Uterus (tissue), 4 donors: ENCODE results near the gene SSNA1. TPM values are rescaled to one million over a fixed set of nuclear protein-coding genes. Genes with fewer than 3 reads are reported as not detected.

Experiments
- DNase-seq, 2 donors: peaks; one replicate each; pipeline ENCODE4 v3.0.0-alpha.2; 2019 to 2020
- H3K27ac ChIP-seq, 2 donors: fragments of 200-600 bp; sonication (generic); 1 replicate in 1 of 2; 2 replicates in 1 of 2; pipeline ENCODE4 v1.5.1; 2016 to 2018
- H3K27me3 ChIP-seq, 2 donors: fragments of 200-600 bp; sonication (generic); one replicate each; pipeline ENCODE4 v1.5.1; 2018 to 2019; ENCODE audit warnings: control low read depth in 1 of 2
- H3K36me3 ChIP-seq, 2 donors: fragments of 200-600 bp; sonication (generic); one replicate each; pipeline ENCODE4 v1.5.1; 2019; ENCODE audit warnings: control low read depth in 1 of 2
- H3K4me1 ChIP-seq, 2 donors: fragments of 200-600 bp; sonication (generic); one replicate each; pipeline ENCODE4 v1.5.1; 2018 to 2019; ENCODE audit warnings: control low read depth in 1 of 2
- H3K4me3 ChIP-seq, 2 donors: fragments of 200-600 bp; sonication (generic); 1 replicate in 1 of 2; 2 replicates in 1 of 2; pipeline ENCODE4 v1.5.1; 2018 to 2019; ENCODE audit warnings: mild to moderate bottlenecking in 1 of 2
- H3K9me3 ChIP-seq, 2 donors: fragments of 200-600 bp; sonication (generic); one replicate each; pipeline ENCODE4 v1.5.1; 2019; ENCODE audit warnings: control low read depth in 1 of 2
- POLR2A ChIP-seq, 2 donors: fragments of 450-650 bp; IDR thresholded peaks; one replicate each; pipeline ENCODE4 v1.6.1; 2016; ENCODE audit warnings: antibody characterized with exemption in 2 of 2, mild to moderate bottlenecking in 1 of 2, moderate library complexity in 1 of 2
- intact Hi-C: fragments of 100-400 bp; cut with DNase I; formaldehyde crosslinking; loops from one replicate; pipeline ENCODE4 v1.15.1; 2023; ENCODE audit warnings: low total_unique reads
- total RNA-seq, 4 donors: library from RNA; depleted of rRNA in 3 of 4; stranded (reverse); fragments of >200 nt in 3 of 4; gene quantifications; one replicate each; pipeline versions ENCODE4 v1.1.0 to v1.2.4, GENCODE V29; 2014 to 2023
- TF ChIP-seq, protein P1 (sequence below), 4 experiments: fragments of 200-600 bp in 2 of 4; fragments of 450-650 bp in 2 of 4; sonication (generic) in 2 of 4; IDR thresholded peaks; one replicate each; pipeline ENCODE4 v1.5.1; 2016 to 2019; ENCODE audit warnings: antibody characterized with exemption in 4 of 4, mild to moderate bottlenecking in 2 of 4, moderate library complexity in 1 of 4
- donor health status: DM: yes; HTN: yes; CAD: no.

Gene SSNA1
- total RNA-seq, 4 donors from 2014 or later = 17.1 to 47.1 (median 40.6) TPM

DNA sequence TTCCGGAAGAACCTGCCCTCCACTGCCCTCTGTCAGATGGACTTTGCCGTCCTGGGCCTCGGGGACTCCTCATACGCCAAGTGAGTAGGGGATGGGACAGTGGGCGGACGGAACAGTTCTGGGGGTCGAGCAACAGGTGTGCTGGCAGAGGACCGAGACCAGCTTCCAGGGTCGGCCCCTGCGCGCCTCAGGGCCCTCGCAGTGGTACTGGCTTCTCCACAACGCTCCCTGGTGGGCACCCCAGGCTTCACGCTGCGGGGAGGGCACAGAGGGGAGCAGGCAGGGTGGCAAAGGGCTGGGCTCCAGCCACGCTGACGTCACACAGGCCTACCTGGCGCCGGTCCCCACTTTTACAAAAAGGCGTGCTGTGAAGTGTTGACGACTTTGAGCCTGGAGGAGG lies 24.0 kb downstream of the SSNA1 start:
- DNase-seq = no peak
- no peak overlapping the region for H3K27ac ChIP-seq
- no peaks in the 10 kb centered on the region for H3K9me3 ChIP-seq
- peaks cover 0 to 1% of the 10 kb centered on the region in 2 donors for H3K4me1 ChIP-seq
- no peak for TF ChIP-seq POLR2A (IDR thresholded peaks at IDR 0.05)
- TF ChIP-seq, protein P1, sequence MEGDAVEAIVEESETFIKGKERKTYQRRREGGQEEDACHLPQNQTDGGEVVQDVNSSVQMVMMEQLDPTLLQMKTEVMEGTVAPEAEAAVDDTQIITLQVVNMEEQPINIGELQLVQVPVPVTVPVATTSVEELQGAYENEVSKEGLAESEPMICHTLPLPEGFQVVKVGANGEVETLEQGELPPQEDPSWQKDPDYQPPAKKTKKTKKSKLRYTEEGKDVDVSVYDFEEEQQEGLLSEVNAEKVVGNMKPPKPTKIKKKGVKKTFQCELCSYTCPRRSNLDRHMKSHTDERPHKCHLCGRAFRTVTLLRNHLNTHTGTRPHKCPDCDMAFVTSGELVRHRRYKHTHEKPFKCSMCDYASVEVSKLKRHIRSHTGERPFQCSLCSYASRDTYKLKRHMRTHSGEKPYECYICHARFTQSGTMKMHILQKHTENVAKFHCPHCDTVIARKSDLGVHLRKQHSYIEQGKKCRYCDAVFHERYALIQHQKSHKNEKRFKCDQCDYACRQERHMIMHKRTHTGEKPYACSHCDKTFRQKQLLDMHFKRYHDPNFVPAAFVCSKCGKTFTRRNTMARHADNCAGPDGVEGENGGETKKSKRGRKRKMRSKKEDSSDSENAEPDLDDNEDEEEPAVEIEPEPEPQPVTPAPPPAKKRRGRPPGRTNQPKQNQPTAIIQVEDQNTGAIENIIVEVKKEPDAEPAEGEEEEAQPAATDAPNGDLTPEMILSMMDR (IDR thresholded peaks at IDR 0.05) = no peak
- H3K36me3 ChIP-seq = no peaks in the 10 kb centered on the region
- intact Hi-C loops = no loop called here
- H3K27me3 ChIP-seq = no peaks in the 10 kb centered on the region
- H3K4me3 ChIP-seq = no peak overlapping the region

DNA sequence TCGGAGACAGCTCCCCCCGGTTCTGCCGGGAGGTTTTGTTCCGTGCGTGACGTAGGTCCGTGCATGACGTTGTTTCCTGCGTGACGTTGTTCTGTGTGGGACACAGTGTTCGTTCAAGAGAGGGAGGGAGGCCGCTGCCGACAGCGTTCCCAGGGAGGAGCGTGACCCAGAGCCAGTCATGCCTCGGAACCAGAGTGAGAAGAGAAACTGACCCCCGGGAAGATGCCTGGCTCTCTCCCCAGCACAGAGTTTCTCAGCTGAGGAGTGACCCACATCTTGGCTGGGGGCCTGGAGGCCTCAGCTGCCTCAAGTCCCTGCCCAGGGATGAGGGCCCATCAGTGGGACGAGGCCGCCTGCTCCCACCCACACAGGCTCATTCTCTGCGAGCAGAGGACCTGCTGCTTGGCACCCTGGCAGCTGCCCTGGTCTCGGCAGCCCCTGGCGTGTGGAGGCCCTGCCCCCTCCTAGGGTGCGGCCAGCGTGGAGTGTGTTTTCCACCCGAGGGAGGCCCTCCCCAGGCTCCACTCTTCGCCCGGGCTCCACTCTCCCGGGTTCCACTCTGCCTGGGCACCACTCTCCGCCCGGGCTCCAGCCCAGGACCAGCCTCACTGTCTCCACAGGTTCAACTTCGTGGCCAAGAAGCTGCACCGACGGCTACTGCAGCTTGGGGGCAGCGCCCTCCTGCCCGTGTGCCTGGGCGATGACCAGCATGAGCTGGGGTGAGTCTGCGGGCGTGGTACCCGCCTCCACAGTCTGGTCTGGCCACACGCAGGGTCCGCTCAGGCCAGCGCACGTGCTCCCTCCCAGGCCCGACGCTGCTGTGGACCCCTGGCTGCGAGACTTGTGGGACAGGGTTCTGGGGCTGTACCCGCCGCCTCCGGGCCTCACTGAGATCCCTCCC lies 24.9 kb downstream of the SSNA1 start:
- DNase-seq = no peak
- Histone ChIP-seq H3K27ac (no peak overlapping the region), H3K9me3 (no peaks in the 10 kb centered on the region), H3K27me3 (no peaks in the 10 kb centered on the region), H3K4me3 (no peak overlapping the region), H3K4me1 (peaks cover 0 to 6% of the 10 kb centered on the region in 2 donors), H3K36me3 (no peaks in the 10 kb centered on the region)
- no peak for TF ChIP-seq POLR2A (IDR thresholded peaks at IDR 0.05)
- TF ChIP-seq, protein P1 (IDR thresholded peaks at IDR 0.05) = no peak
- intact Hi-C loops = no loop called here

DNA sequence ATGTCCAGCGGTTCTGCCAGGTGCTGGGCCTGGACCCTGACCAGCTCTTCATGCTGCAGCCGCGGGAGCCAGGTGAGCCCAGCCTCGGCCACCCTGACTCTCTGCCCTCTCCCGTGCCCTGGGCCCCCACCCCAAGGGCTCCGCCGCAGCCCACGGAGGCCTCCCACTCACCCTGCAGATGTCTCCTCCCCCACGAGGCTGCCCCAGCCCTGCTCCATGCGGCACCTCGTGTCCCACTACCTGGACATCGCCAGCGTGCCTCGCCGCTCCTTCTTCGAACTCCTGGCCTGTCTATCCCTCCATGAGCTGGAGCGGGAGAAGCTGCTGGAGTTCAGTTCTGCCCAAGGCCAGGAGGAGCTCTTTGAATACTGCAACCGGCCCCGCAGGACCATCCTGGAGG lies 26.1 kb downstream of the SSNA1 start:
- intact Hi-C loops = no loop called here

DNA sequence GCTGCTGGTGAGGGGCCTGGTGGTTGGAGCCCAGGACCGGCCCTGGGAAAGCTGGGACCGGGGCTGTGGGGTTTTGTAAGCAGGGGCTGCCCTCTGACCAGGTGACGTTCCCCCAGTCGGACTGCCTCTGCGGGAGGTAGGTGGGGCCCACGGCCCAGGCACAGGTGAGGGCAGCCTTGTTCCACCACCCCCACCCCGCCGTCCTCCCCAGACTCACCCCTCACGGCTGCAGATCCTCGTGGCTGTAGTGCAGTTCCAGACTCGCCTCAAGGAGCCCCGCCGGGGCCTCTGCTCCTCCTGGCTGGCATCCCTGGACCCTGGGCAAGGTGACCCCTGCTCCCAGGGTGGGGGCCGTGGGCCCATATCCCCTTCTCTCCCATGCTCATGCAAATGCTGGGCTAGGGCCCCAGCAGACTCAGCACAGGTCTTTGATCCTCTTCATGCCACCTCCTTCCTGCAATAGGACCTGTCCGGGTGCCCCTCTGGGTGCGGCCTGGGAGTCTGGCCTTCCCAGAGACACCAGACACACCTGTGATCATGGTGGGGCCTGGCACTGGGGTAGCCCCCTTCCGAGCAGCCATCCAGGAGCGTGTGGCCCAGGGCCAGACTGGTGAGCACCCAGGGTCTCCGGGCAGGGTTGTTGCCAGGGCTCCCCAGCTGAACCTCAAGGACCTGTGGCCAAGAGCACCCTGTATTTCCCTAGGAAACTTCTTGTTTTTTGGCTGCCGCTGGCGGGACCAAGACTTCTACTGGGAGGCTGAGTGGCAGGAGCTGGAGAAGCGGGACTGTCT lies 26.9 kb downstream of the SSNA1 start:
- H3K27ac ChIP-seq = no peak overlapping the region
- no peaks in the 10 kb centered on the region for H3K27me3 ChIP-seq
- intact Hi-C loops = no loop called here
- H3K36me3 ChIP-seq = no peaks in the 10 kb centered on the region
- no peak overlapping the region for H3K4me3 ChIP-seq
- peaks cover 0 to 6% of the 10 kb centered on the region in 2 donors for H3K4me1 ChIP-seq
- no peak for DNase-seq
- no peaks in the 10 kb centered on the region for H3K9me3 ChIP-seq
- TF ChIP-seq, protein P1 (IDR thresholded peaks at IDR 0.05) = no peak
- no peak for TF ChIP-seq POLR2A (IDR thresholded peaks at IDR 0.05)

More for the DNA sequence above, 26.1 kb downstream of the SSNA1 start:
- Histone ChIP-seq H3K4me1 (peaks cover 0 to 6% of the 10 kb centered on the region in 2 donors), H3K36me3 (no peaks in the 10 kb centered on the region), H3K27me3 (no peaks in the 10 kb centered on the region), H3K4me3 (no peak overlapping the region), H3K9me3 (no peaks in the 10 kb centered on the region), H3K27ac (no peak overlapping the region)
- no peak for DNase-seq
- no peak for TF ChIP-seq POLR2A (IDR thresholded peaks at IDR 0.05)
- TF ChIP-seq, protein P1 (IDR thresholded peaks at IDR 0.05) = no peak
